Nephron progenitor cell (in vitro differentiated cells): ENCODE results near the gene EGFL8.
"Not testable (repeated sequence)": the region's sequence is repeated elsewhere in the genome, so short reads cannot be mapped to it uniquely, and the experiment has no call there.

Experiments
- DNase-seq: peaks from one replicate; pipeline ENCODE4 v3.0.0; 2021
- H3K27ac Mint-ChIP-seq: 2 replicates; pipeline ENCODE4 v1.8.0; 2021; ENCODE audit warnings: mild to moderate bottlenecking, moderate library complexity, mixed read lengths
- H3K27me3 Mint-ChIP-seq: 2 replicates; pipeline ENCODE4 v1.8.0; 2021; ENCODE audit warnings: mild to moderate bottlenecking, low read depth, mixed read lengths; ENCODE audit not compliant: poor library complexity
- H3K36me3 Mint-ChIP-seq: 2 replicates; pipeline ENCODE4 v1.8.0; 2021; ENCODE audit warnings: low read depth, mixed read lengths
- H3K4me1 Mint-ChIP-seq: 2 replicates; pipeline ENCODE4 v1.8.0; 2021; ENCODE audit warnings: mixed read lengths
- H3K4me3 Mint-ChIP-seq: 2 replicates; pipeline ENCODE4 v1.8.0; 2021; ENCODE audit warnings: mild to moderate bottlenecking, moderate library complexity, mixed read lengths
- H3K9me3 Mint-ChIP-seq: 2 replicates; pipeline ENCODE4 v1.8.0; 2021; ENCODE audit warnings: mild to moderate bottlenecking, moderate library complexity, mixed read lengths
- CTCF ChIP-seq: fragments of 200-600 bp; sonication (generic); IDR thresholded peaks from 2 replicates; pipeline ENCODE4 v1.5.0; 2021; ENCODE audit warnings: antibody characterized with exemption

The EGFL8 gene

DNA sequence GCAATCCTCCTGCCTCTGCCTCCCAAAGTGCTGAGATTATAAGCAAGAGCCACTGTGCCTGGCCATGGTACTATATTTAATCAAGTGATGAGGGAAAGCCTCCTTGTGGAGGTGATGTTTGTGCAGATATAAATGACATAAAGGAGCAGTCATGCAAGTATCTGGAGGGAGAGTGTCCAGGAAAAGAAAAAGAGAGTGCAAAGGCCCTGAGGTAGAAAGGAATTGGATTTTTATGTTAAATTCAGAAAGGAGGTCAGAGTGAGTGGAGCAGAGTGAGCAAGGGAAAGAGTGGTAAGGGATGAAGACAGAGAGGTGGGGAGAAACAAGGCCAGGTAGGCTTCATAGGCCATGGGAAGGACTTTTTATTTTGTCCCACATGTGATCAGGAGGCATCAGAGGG lies 26.9 kb upstream of the EGFL8 start:
- Mint-ChIP-seq H3K4me3 (no peak overlapping the region), H3K9me3 (no peaks in the 10 kb centered on the region), H3K4me1 (peaks cover 27% of the 10 kb centered on the region), H3K27me3 (peaks cover 36% of the 10 kb centered on the region), H3K36me3 (no peaks in the 10 kb centered on the region), H3K27ac (no peak overlapping the region)
- no peak for DNase-seq
- no peak for TF ChIP-seq CTCF

- Mint-ChIP-seq H3K9me3 (no peaks in the 10 kb centered on the region), H3K27me3 (peaks cover 18% of the 10 kb centered on the region)
Measured at GRCh38 chr6:32139590-32139989, 24.8 kb upstream of the EGFL8 start.

GRCh38 chr6:32140420-32141046 lies 23.9 kb upstream of the EGFL8 start:
- no peak for TF ChIP-seq CTCF
- no peak overlapping the region for H3K4me3 Mint-ChIP-seq
- no peak overlapping the region for H3K27ac Mint-ChIP-seq
- DNase-seq: no peak
- peaks cover 10% of the 10 kb centered on the region for H3K27me3 Mint-ChIP-seq
- no peaks in the 10 kb centered on the region for H3K36me3 Mint-ChIP-seq
- H3K9me3 Mint-ChIP-seq: no peaks in the 10 kb centered on the region
- H3K4me1 Mint-ChIP-seq: peaks cover 23% of the 10 kb centered on the region

More at GRCh38 chr6:32139590-32139989, 24.8 kb upstream of the EGFL8 start:
- Mint-ChIP-seq H3K4me3 (no peak overlapping the region), H3K4me1 (peaks cover 27% of the 10 kb centered on the region), H3K27ac (no peak overlapping the region), H3K36me3 (no peaks in the 10 kb centered on the region)
- DNase-seq: no peak
- TF ChIP-seq CTCF: no peak

DNA sequence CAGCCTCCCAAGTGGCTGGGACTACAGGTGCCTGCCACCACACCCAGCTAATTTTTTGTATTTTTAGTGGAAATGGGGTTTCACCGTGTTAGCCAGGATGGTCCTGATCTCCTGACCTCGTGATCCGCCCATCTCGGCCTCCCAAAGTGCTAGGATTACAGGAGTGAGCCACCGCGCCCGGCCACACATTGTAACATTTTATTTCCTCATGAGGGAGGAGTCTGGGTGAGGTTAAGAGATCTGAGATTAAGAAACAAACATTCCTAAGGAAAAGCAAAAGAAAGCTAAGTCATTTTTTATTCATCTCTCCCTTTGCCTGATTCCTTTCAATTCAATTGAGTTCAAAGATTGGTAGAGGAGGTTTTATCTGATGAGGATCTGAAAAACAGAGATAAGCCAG lies 20.2 kb upstream of the EGFL8 start:
- not testable (repeated sequence) for DNase-seq, H3K4me3 Mint-ChIP-seq, H3K9me3 Mint-ChIP-seq, H3K27ac Mint-ChIP-seq
- Mint-ChIP-seq H3K4me1 (peaks cover 49% of the 10 kb centered on the region), H3K27me3 (peaks cover 35% of the 10 kb centered on the region), H3K36me3 (peaks cover 11% of the 10 kb centered on the region)

- Mint-ChIP-seq H3K4me3 (peak overlapping the region; percentile 44), H3K36me3 (peaks cover 11% of the 10 kb centered on the region), H3K9me3 (peaks cover 8% of the 10 kb centered on the region), H3K4me1 (peaks cover 60% of the 10 kb centered on the region), H3K27me3 (peaks cover 52% of the 10 kb centered on the region), H3K27ac (peak overlapping the region; percentile 45)
- no peak for DNase-seq
- TF ChIP-seq CTCF: no peak
Measured at GRCh38 chr6:32146287-32146686, 18.1 kb upstream of the EGFL8 start.

DNA sequence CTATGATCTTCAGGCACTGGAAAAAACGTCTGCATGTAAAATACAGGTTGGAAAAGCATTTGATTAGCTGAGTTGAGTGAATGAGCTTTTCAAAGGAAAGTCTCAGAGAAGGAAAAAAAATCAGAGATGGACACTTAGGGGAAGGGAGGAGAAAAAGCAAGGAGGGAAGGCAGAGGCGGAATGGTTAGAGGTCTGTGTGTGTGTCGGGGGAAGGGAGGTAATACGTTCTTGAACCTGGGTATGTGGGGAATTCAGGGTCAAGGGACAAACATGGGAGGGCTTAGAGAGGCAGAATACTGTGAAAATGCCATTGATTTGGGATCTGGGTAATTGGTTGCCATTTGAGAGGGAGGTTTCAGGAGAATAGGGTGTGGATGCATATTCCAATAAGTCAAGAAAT lies 17.7 kb upstream of the EGFL8 start:
- peak overlapping the region; percentile 44 for H3K4me3 Mint-ChIP-seq
- H3K27me3 Mint-ChIP-seq: peaks cover 54% of the 10 kb centered on the region
- peaks cover 11% of the 10 kb centered on the region for H3K36me3 Mint-ChIP-seq
- H3K27ac Mint-ChIP-seq: peak overlapping the region; percentile 45
- H3K4me1 Mint-ChIP-seq: peaks cover 60% of the 10 kb centered on the region
- H3K9me3 Mint-ChIP-seq: peaks cover 8% of the 10 kb centered on the region
- TF ChIP-seq CTCF: no peak
- no peak for DNase-seq
